ENCODE results near the gene PPFIA2.

DNA sequence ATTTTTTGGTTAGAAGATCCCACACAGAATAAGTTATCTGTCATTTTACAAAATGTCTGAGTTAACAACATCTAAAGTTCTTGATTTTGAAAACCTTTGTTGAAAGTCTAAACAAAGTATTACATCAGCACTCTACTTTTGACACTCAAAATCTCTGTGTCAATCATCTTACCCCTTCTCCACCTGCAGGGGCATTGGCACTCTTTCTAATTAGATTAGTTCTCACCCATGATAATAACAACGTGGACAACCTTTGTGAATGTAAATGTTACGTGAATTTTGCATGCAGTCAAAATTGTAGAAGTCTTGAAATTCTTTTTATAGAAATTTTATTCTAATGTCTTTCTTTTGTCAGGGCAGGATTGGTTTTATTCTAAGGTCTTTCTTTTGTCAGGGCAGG is 33.5 kb upstream of the PPFIA2 start:
- TF ChIP-seq, protein P1, sequence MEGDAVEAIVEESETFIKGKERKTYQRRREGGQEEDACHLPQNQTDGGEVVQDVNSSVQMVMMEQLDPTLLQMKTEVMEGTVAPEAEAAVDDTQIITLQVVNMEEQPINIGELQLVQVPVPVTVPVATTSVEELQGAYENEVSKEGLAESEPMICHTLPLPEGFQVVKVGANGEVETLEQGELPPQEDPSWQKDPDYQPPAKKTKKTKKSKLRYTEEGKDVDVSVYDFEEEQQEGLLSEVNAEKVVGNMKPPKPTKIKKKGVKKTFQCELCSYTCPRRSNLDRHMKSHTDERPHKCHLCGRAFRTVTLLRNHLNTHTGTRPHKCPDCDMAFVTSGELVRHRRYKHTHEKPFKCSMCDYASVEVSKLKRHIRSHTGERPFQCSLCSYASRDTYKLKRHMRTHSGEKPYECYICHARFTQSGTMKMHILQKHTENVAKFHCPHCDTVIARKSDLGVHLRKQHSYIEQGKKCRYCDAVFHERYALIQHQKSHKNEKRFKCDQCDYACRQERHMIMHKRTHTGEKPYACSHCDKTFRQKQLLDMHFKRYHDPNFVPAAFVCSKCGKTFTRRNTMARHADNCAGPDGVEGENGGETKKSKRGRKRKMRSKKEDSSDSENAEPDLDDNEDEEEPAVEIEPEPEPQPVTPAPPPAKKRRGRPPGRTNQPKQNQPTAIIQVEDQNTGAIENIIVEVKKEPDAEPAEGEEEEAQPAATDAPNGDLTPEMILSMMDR (optimal IDR thresholded peaks at IDR 0.05 in 1 of 3, IDR thresholded peaks at IDR 0.05 in 1 of 3, conservative IDR thresholded peaks at IDR 0.05 in 1 of 3; ENCODE audit: extremely low read depth in 1 of 3, insufficient read depth in 2 of 3, low read length in 3 of 3): no peak
- no peak for TF ChIP-seq EZH2 (IDR thresholded peaks at IDR 0.05; ENCODE audit: low read length)
